Activated T-cell treated with anti-CD3 and anti-CD28 coated beads, Interleukin-2, amount 50 U/mL, for 48 hours (primary cell): ENCODE measurements around the gene RASAL1.
"Not testable (repeated sequence)": the region's sequence is repeated elsewhere in the genome, so short reads cannot be mapped to it uniquely, and the experiment has no call there.

ENCODE experiments used
- DNase-seq, 2 experiments: peaks; one replicate each; pipeline ENCODE4 v3.0.0-alpha.2; 2020

RASAL1 gene

DNA sequence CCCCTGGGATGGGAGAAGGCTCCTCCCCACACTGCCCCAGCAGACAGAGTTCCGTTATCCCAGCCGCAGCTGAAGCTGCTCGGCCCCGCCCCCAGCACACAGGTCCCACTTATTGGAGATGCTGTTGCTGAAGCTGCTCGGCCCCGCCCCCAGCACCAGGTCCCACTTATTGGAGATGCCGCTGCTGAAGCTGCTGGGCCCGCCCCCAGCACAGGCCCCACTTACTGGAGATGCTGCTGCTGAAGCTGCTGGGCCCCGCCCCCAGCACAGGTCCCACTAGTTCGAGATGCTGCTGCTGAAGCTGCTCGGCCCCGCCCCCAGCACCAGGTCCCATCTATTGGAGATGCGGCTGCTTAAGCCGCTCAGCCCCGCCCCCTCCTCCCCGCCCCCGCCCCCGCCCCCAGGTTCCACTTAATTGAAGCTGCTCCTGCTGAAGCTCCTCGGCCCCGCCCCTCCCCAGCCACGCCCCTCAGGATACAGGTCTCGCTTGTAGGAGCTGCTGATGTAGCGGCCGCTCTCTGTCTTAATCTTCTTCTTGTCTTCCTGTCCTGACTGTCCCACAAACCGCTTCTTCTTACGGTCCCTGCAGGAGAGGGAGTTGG, 26.0 kb upstream of the RASAL1 start:
- DNase-seq = peak in 1 of 2 experiments; percentile 47

DNA sequence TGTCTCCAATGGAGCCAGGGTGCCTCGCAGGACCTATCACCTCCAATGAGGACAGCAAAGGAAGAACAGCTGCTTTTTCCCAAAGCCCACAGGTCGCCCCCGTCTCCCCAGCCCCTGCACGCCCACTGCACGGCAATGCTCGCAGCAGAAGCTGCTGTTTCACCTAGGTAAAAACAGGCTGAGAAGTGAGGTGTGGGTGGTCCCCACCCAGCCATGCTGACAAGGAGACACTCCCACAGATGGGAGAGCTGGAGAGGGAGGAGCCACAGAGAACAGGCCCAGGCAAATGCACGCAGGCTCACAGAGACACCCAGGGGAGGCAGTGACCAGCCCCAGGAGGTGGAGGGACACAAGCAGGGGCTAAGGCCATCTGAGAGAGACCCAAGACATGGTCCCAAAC, 24.4 kb upstream of the RASAL1 start:
- no peak for DNase-seq

DNA sequence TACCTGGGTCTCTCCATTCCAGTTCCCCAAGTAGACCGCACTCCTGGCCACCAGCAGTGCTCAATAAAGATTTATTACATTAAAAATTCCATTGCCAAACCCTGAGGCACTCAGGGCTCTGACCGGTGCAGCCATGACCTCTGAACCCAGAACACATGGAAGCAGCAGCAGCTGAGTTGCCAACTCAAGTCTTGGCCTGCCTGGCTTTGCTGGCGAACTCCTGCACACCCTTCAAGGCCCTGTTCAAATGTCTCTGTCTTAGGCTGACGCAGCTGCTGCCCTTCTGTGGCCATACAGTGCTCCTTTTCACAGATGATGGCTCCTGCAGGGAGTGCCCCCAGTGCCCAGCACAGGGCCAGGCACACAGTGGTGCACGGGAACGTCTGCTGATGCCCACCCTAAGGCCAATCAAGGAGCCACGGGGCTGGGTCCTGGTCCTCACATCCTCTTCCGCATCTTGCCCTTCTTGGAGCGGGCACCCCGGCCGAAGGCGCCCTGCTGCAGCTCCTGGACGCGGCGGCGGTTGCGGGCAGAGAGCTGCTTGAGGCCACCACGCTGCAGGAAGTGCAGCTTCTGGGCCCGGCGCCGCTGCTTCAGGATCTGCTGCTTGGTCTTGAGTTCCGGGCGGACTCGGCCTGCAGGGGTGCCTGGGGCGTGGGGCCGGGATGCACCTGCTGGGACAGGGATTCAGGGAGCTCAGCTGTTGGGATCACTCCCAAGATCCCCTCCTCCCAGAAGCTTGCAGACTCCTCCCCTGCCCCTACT, 23.1 kb upstream of the RASAL1 start:
- DNase-seq = no peak

DNA sequence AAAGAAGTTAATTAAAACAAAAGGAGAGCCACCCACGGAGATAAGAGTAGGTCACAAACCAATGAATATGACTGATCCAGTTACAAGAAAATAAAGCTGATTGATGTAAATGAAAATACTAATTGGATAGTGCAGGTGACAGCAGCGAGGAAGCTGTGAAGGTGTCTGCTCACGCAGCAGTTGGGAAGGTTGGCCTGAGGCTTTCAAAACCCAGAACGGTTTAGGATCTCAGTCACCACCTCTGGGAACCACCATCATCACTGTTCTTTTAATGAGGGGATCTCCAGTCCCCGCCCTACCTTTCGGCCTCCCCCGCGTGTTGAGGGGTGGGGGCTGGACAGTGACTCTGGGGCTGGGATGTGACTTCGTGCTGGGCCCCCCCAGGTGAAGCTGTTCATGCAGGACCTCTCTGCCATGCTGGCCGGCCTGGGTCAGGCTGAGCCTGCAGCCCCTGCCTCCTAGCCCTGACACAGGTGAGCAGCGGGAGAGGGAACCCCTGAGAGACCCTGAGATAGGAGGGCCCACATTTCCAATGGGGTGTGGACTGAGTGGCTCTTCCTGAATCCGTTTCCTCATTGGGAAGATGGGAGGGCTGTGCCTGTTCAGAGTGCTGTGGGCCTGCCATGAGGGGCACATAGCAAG, 21.8 kb upstream of the RASAL1 start:
- no peak for DNase-seq

DNA sequence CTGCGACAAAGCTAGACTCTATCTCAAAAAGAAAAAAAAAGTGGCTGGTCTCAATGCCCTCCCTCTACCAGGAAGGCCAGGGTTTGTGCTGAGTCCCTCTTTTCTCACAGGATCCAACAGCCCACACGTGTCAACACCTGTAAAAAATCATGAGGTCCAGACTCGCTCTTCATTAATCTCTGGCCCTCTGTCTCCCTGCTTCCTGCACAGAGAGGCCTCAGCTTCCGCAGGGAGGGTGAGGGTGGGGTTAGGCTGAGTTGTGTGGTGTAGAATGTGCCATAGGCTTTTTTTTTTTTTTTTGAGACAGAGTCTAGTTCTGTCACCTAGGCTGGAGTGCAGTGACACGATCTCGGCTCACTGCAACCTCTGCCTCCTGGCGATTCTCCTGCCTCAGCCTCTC, 20.1 kb upstream of the RASAL1 start:
- no peak for DNase-seq

DNA sequence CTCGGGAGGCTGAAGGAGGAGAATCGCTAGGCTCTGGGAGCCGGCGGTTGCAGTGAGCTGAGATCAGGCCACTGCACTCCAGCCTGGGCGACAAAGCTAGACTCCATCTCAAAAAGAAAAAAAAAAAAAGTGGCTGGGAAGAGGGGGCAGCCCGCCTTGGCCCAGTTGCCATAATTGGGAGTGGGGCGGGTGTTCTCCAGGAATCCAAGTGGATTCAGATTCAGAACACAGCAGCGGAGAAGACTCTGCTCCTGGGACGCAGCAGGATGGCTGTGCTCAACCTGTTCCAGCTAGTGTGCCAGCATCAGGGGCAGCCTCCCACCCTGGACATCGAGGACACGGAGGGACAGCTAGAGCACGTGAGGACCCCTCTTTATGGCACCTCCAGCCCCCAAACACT, 19.5 kb upstream of the RASAL1 start:
- no peak for DNase-seq

DNA sequence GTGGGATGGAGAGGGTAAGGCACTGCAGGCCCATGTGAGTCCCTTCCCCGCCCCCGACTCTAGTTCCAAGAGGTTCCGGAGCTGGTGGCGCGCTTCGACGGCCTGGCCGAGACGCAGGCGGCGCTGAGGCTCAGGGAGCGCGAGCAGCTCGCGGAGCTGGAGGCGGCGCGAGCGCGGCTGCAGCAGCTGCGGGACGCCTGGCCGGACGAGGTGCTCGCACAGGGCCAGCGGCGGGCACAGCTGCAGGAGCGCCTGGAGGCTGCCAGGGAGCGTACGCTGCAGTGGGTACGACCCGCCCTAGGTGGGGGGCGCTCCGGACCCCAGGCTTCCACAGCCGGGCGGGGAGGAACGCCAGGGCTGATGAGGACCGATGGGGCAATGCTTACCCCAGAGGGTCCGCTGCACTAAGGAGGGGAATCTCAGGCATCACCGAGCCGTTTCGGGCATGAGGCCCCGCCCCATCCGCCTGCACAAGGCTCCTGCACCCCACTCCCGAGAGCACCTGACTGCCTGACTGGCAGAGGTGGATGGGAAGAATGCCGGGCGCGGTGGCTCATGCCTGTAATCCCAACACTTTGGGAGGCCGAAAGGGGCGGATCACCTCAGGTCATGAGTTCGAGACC, 18.9 kb upstream of the RASAL1 start:
- peak; percentile 39 to 53 for DNase-seq

DNA sequence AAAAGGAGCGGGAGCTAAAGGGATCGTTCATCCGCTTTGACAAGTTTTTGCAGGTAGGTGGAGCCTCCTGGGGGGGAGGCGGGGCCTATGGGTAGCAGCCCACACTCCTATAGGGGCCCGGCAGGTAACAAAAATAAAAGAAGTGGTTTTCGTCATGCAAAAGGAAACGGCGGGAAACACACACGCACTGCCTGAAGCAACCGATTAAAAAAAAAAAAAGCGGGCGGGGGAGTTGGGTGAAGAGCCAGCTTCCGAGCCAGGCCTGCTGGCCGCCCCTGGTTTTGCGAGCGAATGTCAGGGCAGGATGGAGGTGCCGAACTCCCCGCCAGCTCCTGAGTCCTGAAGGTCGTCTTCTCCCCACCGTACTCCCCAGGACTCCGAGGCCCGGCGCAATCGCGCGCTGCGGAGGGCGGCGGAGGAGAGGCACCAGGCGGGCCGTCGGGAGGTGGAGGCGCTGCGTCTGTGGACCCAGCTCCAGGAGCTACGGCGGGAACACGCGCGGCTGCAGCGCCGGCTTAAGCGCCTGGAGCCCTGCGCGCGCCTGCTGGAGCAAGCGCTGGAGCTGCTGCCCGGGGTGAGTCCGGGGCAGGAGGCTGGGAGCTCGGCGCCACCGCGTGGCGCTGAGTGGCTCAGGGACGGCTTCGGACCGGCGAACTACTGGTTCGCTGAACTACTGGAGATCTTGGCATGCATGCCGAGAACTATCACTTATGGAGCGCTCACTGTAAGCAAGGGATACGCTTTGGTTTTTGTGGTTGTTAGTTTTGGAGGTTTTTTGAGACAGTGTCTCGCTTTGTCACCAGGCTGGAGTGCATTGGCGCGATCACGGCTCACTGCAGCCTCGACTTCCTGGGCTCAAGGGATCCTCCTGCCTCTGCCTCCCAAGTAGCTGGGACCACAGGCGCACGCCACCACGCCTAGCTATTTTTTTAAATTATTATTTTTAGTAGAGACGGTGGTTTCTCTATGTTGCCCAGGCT, 17.6 kb upstream of the RASAL1 start:
- DNase-seq = peak; percentile 74 to 82

DNA sequence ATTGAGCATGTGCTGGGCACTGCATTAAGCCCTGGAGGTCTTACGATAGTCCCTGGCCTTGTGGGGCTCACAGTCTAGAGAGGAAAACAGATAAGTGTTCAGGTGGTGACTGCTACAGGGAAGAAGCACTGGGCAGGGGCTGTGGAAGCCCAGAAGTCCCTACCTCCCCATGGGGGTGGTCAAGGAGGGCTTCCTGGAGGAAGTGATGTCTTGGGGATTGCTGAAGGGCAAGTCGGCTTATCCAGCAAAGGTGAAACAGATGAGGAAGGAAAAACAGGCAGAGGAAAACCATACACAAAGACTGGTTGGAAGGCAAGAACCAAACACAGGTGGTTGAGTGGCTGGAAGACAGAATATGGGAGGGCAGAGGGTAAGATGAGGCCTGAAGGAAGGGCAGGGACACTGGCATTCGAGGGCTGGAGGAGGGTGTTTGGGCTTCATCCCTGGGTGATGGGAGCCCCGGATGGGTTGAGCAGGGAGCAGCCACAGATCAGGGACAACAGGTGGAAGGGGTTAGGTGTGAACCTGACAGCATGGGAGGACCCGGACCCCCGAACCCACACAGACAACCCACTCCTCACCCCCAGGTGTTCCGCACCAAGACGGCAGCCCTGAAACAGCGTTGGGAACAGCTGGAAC, 16.8 kb upstream of the RASAL1 start:
- no peak for DNase-seq

DNA sequence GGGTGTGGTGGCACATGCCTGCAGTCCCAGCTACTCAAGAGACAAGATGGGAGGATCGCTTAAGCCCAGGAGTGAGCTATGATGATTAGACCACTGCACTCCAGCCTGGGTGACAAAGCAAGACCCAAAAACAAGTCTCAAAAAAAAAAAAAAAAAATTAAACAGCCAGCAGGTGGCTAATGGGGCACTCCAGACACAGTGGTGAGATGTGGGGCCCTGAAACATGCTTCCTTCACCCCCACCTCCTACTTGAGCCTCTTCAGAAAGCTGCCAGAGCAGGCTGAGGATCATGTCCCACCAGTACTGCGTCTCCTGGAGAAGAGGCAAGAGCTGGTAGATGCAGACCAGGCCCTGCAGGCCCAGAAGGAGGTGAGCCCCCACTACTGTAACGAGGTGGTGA, 16.1 kb upstream of the RASAL1 start:
- DNase-seq = no peak

DNA sequence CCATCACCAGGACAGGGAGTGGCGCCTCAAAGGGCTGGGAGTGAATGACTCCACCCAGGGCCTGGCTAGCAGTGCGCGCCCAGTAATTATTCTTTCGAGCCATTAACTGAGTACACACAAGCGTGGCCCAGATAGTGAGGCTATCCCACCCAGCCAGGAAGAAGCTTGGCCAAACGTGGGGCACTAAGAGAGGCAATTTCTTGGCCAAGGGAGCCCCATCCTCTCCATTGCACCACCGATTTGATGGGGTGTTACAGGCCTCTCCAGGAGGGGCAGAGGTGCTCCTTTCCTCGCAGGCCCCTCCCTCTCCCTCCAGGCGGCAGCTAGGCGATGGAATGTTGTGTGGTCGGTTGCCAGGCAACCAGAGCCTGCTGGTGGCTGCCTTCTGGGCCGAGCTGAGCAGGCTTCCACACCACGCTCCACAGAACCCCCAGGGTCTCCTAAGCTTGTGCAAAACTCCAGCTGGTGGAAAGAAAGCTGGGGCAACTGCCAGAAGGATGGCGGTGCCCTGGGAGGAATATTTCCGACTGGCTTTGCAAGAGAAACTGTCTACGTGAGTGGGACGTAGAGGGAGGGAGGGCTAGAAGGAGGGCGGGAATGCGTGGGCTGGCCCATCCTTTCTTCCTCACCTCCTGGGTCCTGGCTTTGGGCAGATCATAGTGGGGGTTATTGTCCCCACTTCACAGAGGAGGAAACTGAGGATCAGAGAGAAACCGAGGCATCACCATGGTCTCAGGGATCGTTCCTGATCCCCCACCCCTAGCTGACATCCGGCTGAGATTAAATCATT, 14.0 kb upstream of the RASAL1 start, which contains the start of gene CFAP73:
CFAP73 (plus strand) TSS at position 364 of the 790 bp plus-strand sequence; CDS start at position 498, 134 bp downstream.
- peak in 1 of 2 experiments; percentile 37 for DNase-seq

DNA sequence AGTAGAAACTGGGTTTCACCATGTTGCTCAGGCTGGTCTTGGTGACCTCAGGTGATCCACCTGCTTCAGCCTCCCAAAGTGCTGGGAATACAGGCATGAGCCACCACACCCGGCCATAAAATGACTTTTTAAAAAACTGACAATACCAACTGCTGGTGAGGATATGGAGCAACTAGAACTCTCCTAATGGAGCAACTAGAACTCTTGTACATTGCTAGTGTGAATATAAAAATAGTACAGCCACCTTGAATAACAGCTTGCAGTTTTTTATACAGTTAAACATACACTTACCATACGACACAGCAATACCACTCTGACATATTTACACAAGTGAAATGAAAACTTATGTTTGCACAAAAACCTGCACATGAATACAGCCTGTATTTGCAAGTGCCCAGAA, 11.4 kb upstream of the RASAL1 start:
- no peak for DNase-seq

DNA sequence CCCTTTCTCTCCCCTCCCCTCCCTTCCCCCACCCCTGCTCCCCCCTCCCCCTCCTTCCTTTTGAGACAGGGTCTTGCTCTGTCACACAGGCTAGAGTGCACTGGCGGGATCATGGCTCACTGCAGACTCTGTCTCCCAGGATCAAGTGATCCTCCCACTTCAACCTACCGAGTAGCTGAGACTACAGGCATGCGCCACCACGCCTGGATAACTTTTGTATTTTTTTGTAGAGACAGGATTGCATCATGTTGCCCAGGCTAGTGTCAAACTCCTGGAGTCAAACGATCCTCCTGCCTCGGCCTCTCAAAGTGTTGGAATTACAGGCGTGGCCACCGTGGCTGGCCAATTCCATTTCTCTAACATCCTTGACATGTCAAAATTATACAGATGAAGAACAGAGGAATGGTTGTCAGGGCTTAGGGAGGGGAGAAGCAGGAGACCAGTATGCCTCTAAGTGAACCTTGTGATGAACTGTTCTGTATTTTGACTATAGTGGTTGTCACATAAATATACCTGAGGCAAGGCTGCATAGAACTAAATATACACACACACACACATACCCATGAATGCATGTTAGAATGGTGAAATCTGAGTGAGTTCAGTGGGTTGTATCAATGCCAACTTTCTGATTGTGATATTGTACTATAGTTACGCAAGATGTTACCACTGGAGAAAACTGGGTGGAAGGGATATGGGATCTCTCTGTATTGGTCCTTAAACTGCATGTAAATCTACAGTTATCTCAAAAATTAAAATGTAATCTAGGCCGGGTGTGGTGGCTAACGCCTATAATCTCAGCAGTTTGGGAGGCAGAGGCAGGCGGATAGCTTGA, 10.4 kb upstream of the RASAL1 start:
- DNase-seq = no peak

DNA sequence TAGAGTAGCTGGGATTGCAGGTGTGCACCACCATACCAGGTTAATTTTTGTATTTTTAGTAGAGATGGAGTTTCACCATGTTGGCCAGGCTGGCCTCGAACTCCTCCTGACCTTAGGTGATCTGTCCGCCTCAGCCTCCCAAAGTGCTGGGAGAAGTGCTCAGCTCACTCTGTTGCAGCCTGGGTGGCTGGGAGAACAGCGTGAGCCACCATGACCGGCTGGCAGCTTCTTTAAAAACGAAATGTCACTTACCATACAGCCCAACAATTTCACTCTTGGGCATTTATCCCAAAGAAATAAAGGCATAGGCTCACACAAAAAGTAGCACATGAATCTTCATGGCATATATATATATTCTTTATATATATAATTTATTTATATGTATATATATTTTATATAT, 9.2 kb upstream of the RASAL1 start:
- DNase-seq = no peak

DNA sequence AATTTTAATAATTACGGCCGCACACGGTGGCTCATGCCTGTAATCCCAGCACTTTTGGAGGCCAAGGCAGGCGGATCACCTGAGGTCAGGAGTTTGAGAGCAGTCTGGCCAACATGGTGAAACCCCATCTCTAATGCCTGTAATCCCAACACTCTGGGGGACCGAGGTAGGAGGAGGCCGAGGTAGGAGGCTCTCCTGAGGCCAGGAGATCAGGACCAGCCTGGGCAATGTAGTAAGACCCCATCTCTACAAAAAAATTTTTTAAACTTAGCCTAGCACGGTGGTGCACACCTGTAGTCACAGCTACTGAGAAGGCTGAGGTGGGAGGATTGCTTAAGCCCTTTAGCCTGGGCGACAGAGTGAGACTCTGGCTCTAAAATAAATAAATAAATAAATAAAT, 8.4 kb upstream of the RASAL1 start:
- DNase-seq = no peak

DNA sequence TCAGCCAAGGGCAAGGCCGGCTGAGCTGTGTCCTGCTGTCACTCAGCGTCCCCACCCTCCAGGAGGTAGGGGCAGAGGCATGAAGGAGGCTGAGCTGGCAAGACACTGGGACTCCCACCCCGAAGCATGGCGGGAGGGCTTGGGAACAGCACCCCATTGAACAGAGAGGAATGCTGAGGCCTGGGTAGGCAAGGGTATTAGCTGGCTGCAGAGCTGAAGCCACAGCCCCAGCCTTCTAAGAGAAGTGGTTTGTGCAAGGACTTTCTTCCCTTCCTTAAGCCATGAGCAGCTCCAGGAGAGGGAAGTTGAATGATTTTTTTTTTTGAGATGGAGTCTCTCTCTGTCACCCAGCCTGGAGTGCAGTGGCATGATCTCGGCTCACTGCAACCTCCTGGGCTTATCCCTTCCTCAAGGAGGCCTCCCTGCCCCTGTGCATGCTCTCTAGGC, 7.3 kb upstream of the RASAL1 start:
- no peak for DNase-seq

DNA sequence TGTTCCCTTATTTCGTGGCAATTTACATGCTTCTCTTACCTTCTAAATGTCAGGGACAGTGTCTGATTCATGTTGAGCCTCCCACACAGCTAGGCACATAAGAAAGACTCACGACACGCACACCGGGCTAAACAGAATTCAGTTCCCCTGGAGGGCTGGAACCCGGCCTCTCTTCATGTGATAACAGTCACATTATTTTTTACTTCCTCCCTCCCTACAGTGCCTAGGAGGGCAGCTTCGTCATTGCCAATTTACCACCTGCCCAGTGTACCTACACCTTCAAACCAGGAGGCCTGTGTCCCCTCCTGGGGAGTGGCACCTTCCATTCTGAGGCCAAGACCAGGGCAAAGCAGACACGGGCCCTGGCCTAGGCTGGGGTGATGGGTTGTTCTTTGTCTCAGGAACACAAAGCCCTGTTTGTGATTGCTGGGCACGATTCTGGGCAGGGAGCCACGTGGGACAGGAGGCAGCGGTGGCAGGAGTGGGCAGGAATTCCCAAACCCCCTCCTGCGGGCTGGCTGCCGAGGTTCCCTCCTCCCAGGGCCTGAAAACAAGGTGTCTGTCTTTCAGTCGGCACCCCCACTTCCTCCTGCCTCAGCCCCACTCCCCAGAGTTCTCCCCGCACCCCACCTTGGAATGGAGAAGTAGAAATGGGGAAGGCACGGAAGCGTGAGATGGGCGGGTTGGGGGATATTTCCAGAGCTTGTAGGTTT, 6.8 kb upstream of the RASAL1 start:
- DNase-seq = peak in 1 of 2 experiments; percentile 52

DNA sequence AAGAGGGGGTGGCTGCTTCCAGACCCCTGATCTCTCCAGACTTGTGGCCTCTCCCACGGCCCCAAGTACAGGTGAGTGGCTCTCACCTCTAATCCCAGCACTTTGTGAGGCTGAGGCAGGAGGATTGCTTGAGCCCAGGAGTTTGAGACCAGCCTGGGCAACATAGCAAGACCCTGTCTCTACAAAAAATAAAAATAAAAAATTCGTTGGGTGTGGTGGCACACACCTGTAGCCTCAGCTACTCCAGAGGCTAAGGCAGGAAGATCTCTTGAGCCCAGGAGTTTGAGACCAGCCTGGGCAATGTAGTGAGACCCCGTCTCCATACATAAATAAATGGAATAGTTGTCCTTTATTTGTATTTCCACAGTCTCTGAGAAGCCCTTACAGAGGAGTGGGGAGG, 6.2 kb upstream of the RASAL1 start:
- DNase-seq = not testable (repeated sequence)

DNA sequence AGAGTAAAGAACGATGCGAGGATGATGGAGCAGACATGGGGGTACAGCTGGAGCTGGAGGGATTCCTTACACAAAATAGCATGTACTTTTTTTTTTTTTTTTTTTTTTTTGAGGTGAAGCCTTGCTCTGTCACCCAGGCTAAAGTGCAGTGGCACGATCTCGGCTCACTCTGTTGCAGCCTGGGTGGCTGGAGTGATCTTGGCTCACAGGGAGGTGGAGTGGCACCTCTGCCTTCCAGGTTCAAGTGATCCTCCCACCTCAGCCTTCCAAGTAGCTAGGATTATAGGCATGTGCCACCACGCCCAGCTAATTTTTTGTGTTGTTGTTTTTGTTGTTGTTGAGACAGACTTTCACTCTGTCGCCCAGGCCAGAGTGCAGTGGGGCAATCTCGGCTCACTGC, 5.1 kb upstream of the RASAL1 start:
- no peak for DNase-seq
